Subcutaneous adipose tissue (tissue), 4 donors: ENCODE measurements around the gene PTDSS2. TPM values are rescaled to one million over a fixed set of nuclear protein-coding genes. Genes with fewer than 3 reads are reported as not detected.

Experiments
- total RNA-seq, 4 donors: library from RNA; depleted of rRNA; stranded (reverse); fragments of >200 nt; gene quantifications; one replicate each; pipeline ENCODE4 v1.1.0, GENCODE V29; 2016
- TF ChIP-seq, protein P1 (sequence below): fragments of 450-650 bp; IDR thresholded peaks from one replicate; pipeline ENCODE4 v1.5.1; 2016; ENCODE audit warnings: low read depth, mild to moderate bottlenecking, control low read depth, antibody characterized with exemption, moderate library complexity

The PTDSS2 gene
- total RNA-seq, 4 donors from 2014 or later = 19.1 to 77.6 (median 26.2) TPM

DNA sequence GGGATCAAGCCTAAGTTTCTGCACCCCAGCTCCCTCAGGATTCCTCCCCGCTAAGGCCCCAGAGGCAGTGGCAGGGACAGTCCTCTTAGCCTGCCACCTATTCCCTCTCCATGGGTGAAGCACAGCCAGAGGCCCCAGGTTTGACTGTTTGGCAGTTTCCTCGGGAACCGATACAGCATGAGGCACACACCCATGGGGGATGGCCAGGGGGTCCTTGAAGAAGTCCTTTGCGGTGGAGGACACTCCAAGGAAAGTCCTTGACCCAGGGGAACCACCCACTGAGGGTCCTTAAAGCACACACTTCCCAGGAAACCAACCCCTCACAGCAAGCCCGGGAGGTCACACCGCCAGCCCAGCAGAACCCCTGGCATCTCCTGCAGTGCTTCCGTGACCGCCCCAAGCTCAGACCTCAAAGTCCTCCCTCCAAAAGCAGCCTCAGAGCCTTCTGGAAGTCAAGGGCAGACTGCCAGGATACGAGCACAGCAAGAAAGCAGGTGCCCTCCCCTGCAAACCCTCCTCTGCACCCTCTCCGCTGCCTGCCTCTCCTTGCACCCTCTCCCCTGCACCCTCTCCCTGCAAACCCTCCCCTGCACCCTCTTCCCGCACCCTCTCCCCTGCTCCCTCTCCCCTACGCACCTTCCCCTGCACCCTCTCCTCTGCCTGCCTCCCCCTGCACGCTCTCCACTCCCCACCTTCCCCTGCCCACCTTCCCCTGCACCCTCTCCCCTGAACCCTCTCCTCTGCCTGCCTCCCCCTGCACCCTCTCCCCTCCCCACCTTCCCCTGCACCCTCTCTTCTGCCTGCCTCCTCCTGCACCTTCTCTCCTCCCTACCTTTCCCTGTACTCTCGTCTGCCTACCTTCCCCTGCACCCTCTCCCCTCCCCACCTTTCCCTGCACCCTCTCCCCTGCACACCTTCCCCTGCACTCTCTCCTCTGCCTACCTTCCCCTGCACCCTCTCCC, 36.7 kb upstream of the PTDSS2 start:
- TF ChIP-seq, protein P1, sequence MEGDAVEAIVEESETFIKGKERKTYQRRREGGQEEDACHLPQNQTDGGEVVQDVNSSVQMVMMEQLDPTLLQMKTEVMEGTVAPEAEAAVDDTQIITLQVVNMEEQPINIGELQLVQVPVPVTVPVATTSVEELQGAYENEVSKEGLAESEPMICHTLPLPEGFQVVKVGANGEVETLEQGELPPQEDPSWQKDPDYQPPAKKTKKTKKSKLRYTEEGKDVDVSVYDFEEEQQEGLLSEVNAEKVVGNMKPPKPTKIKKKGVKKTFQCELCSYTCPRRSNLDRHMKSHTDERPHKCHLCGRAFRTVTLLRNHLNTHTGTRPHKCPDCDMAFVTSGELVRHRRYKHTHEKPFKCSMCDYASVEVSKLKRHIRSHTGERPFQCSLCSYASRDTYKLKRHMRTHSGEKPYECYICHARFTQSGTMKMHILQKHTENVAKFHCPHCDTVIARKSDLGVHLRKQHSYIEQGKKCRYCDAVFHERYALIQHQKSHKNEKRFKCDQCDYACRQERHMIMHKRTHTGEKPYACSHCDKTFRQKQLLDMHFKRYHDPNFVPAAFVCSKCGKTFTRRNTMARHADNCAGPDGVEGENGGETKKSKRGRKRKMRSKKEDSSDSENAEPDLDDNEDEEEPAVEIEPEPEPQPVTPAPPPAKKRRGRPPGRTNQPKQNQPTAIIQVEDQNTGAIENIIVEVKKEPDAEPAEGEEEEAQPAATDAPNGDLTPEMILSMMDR = no peak

DNA sequence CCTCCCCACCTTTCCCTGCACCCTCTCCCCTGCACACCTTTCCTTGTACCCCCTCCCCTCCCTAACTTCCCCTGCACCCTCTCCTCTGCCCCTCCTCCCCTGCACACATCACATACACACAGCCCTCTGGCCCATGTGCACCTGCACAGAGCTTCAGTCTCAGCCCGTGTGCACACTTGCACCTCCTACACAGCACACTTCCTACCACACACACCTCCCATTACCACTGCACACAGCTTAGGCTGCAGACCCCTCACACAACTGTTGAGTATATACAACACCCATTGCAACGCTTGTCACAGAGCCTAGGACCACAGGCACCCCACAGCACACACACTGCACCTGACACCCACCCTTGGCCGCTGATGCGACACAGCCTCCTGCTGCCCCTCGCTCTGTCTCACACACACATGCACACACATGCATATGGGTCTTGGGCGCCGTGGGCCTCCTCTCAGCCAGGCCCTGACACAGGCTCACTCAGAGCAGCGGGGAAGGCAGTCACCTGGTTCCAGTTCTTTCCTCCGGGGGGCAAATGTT, 35.7 kb upstream of the PTDSS2 start:
- TF ChIP-seq, protein P1 = no peak

DNA sequence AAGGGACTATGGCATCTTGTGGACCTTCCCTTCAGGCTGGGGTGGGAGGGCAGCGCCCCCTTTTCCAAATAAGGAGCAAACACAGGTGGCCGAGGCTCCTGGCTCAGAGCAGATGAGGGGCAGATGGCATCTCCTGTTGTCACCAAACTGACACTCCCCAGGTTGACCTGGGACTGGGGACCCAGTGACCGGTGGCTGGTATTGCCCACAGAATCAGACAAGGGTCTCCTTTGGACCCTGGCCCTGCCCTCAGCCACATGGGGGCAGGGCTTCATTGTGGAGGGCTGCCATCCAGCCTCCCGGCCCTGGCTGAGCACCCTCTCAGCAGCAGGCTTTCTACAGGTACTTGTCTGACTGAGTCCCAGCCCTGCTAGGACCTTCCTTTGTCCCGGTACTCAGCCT, 34.4 kb upstream of the PTDSS2 start:
- TF ChIP-seq, protein P1 = no peak

DNA sequence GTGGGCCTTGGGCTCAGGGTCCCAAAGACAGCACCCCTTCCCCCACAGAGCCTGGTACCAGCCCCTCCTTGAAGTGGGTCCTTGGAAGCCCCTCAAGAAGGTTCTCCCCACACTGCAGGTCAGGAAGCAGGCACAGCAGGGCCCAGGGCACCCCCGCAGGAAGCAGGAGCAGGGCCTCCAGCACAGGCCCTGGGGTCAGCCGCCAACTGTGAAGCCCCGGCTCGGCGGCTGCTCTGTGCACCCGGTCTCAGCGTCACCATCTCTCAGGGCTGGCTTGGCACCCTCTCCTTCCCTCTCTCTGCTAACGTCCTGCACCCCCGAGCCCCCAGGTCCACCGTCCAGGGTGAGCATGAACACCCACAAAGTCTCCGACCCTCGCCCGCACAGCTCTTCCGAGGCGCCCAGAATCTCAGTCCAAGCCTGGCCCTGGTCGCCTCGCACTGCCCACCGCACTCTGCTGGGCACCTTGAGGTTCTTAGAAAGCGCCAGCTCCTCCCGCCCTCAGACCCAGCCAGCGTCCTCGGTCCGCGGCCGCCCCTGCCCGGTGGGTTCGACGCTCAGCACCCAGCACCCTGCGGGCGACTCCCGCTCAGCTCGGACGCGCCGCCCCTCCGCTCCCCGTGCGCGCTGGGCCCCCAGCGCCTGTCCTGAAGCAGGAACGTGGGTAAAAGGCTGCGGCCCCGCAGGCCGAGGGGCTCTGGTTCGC, 33.9 kb upstream of the PTDSS2 start:
- TF ChIP-seq, protein P1 = no peak

DNA sequence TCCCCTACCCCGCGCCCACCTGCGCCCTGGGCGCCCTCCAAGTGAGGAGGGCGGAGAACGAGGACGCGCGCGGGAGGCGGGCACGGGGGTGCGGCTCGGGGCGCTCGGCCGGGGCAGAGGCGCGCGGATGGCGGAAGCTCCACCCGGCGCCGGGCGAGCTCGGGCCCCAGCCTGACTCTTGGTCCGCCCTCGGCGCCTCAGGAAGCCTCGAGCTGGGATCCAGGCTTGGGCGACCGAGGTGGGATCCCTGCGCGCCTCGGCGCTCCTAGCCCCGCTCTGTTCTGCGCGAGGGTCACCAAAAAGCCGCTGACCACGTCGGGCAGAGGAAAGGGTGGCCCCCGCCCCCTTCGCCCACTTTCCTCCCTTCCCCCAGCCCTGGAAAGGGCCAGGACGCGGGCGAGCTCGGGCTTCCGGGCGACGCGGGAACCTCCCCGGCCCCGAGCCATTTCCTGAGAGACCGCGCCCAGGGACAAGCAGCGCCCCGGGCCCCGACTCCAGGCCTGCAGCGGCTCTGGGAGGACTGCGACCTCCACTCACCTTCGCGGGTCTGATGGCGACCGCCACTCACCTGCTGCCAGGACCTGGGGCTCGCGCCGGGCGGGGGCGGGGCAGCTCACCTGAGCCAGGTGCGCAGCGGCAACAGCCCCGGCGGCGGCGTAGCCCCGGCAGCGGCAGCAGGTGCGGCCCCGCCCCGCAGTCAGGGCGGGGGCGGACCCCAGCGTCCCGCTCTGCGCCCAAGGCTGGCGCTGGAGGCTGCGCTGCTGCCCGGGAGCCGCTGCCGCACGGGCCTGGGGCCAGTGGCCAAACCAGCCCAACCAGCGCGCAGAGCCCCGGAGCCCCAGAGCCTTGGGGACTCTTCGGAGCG, 33.1 kb upstream of the PTDSS2 start:
- TF ChIP-seq, protein P1 = no peak

DNA sequence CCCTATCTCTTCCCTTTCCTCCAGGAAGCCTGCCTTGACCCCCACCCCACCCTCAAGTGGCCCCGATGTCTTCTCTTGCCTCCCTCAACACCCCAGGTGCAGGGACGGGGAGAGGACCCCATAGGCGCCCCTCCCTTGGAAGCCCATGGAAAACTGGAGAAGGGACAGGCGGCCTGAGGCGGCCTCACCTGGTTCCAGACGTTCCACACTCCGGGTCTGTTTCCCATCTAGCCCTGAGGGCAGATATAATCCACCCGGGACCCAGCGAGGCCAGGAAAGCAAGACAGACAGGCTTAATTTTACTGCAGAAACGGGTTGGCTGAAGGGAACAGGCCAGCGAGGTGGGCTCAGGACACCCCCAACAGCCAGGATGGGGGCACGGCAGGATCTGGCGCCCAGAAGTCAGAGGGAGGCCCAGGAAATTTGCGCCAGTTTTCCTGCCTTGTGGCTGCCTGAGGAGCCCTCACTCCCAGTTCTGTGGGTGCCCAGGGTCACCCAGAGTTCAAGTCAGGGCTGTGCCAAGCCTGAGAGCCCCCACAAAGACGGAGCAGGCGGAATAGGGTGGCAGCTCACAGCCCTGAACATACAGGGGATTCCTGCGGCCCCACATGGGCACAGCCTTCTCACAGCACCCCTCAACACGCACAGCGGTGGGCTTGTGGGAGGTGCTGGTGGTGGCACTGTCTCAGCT, 32.3 kb upstream of the PTDSS2 start:
- TF ChIP-seq, protein P1 = no peak
